ENCODE measurements around the gene EPS15. TPM values are rescaled to one million over a fixed set of nuclear protein-coding genes. Genes with fewer than 3 reads are reported as not detected.

Gene EPS15
- total and polyA plus RNA-seq, 10 of the 15 experiments (the other 5 are each of a cell fraction or from before 2014, with no cell fraction given): 24.7 to 87.8 (median 56.3) TPM

DNA sequence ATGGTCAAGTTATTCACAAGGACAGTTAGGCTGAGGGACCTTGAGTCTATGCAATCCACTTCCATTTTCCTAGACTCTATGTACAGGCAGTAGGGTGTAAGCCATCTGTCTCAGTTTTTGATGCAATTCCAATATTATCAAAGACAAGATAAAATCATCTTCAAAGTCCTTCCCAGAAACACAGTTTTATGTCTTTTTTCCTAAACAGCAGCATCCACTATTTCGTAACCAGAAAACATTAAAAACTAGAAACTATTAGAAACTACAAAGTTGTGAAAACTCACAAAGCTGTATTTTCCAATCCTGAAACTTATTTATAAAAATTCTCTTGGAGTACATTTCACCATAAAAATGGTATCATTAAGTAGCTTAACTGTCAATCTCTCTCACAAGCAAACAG, 93.8 kb downstream of the EPS15 start:
- Histone ChIP-seq H3K4me2 (ENCODE audit: control insufficient read depth, insufficient read depth) (no peak overlapping the region), H3K9me3 (replicated peaks; ENCODE audit: control insufficient read depth, insufficient read depth, low read length) (peaks cover 3% of the 10 kb centered on the region; the same call in 1 of the 3 replicates), H3K36me3 (ENCODE audit: control insufficient read depth in 2 of 2, insufficient read depth in 2 of 2, low read length in 1 of 2) (peaks cover 0 to 12% of the 10 kb centered on the region in 2 experiments; a peak in 3 of 4 replicates), H3K9ac (ENCODE audit: control insufficient read depth, insufficient read depth, low read length) (no peak overlapping the region), H3K27ac (ENCODE audit: control insufficient read depth, insufficient read depth) (no peak overlapping the region), H3K79me2 (ENCODE audit: control insufficient read depth, insufficient read depth, low read length) (no peaks in the 10 kb centered on the region), H2AFZ (ENCODE audit: control insufficient read depth, low read depth, low read length) (no peak overlapping the region), H3K4me3 (no peak overlapping the region), H3K4me1 (ENCODE audit: control insufficient read depth, insufficient read depth, low read length) (peaks cover 5% of the 10 kb centered on the region), H3K27me3 (replicated peaks in 1 of 2; ENCODE audit: control insufficient read depth in 2 of 2, insufficient read depth in 2 of 2, low read length in 1 of 2) (no peaks in the 10 kb centered on the region), H4K20me1 (ENCODE audit: control insufficient read depth, insufficient read depth) (no peaks in the 10 kb centered on the region)
- intact Hi-C loops (cut with micrococcal nuclease; ENCODE audit: unreplicated experiment): no loop called here
- RAD21 ChIA-PET (ENCODE audit: unreplicated experiment): interaction anchor here (0.7 to 1.6 kb wide), 2 partner anchors 32 to 110 kb away, joined by 3 read pairs; no protein-coding TSS in a partner anchor
- CTCF ChIA-PET: interaction anchor here (2.3 kb wide), 1 partner anchor 8 kb away, joined by 7 read pairs; no protein-coding TSS in a partner anchor
- FAIRE-seq (no peak), DNase-seq (ENCODE audit: low read depth, low spot score) (no peak), ATAC-seq (no peak)
- POLR2A ChIA-PET: no interaction called here
- 100% methylated on average over 1 of the region's 1 CpG for WGBS (ENCODE audit: insufficient coverage, insufficient replicate concordance, low lambda C conversion rate, missing lambda C conversion rate)
- SMC1A ChIA-PET (ENCODE audit: uncharacterized antibody, unreplicated experiment): interaction anchor here (0.8 to 3.3 kb wide), 7 partner anchors 8 to 101 kb away, joined by 3 to 14 read pairs (median 3); no protein-coding TSS in a partner anchor
- TF ChIP-seq RAD21 (IDR thresholded peaks at IDR 0.05; ENCODE audit: insufficient read depth, low read depth, low read length) (no peak), ESRRA (IDR thresholded peaks at IDR 0.05; ENCODE audit: low read length) (no peak), TCF3 (IDR thresholded peaks at IDR 0.05; ENCODE audit: borderline replicate concordance, insufficient read depth, low read depth, low read length) (no peak), WRNIP1 (IDR thresholded peaks at IDR 0.05; ENCODE audit: borderline replicate concordance, low read depth, low read length) (no peak), CBX5 (IDR thresholded peaks at IDR 0.05; ENCODE audit: low read depth) (no peak), ZNF207 (IDR thresholded peaks at IDR 0.05; ENCODE audit: borderline replicate concordance) (no peak), ZNF384 (IDR thresholded peaks at IDR 0.05; ENCODE audit: borderline replicate concordance, low read depth, low read length) (no peak), MYC (IDR thresholded peaks at IDR 0.05; ENCODE audit: insufficient read depth, insufficient read length, insufficient replicate concordance, low read length, severe bottlenecking) (no peak)
- TF ChIP-seq, protein P1, sequence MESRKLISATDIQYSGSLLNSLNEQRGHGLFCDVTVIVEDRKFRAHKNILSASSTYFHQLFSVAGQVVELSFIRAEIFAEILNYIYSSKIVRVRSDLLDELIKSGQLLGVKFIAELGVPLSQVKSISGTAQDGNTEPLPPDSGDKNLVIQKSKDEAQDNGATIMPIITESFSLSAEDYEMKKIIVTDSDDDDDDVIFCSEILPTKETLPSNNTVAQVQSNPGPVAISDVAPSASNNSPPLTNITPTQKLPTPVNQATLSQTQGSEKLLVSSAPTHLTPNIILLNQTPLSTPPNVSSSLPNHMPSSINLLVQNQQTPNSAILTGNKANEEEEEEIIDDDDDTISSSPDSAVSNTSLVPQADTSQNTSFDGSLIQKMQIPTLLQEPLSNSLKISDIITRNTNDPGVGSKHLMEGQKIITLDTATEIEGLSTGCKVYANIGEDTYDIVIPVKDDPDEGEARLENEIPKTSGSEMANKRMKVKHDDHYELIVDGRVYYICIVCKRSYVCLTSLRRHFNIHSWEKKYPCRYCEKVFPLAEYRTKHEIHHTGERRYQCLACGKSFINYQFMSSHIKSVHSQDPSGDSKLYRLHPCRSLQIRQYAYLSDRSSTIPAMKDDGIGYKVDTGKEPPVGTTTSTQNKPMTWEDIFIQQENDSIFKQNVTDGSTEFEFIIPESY (IDR thresholded peaks at IDR 0.05): no peak
- TF ChIP-seq, protein P2, sequence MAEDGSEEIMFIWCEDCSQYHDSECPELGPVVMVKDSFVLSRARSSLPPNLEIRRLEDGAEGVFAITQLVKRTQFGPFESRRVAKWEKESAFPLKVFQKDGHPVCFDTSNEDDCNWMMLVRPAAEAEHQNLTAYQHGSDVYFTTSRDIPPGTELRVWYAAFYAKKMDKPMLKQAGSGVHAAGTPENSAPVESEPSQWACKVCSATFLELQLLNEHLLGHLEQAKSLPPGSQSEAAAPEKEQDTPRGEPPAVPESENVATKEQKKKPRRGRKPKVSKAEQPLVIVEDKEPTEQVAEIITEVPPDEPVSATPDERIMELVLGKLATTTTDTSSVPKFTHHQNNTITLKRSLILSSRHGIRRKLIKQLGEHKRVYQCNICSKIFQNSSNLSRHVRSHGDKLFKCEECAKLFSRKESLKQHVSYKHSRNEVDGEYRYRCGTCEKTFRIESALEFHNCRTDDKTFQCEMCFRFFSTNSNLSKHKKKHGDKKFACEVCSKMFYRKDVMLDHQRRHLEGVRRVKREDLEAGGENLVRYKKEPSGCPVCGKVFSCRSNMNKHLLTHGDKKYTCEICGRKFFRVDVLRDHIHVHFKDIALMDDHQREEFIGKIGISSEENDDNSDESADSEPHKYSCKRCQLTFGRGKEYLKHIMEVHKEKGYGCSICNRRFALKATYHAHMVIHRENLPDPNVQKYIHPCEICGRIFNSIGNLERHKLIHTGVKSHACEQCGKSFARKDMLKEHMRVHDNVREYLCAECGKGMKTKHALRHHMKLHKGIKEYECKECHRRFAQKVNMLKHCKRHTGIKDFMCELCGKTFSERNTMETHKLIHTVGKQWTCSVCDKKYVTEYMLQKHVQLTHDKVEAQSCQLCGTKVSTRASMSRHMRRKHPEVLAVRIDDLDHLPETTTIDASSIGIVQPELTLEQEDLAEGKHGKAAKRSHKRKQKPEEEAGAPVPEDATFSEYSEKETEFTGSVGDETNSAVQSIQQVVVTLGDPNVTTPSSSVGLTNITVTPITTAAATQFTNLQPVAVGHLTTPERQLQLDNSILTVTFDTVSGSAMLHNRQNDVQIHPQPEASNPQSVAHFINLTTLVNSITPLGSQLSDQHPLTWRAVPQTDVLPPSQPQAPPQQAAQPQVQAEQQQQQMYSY (CRISPR knock-in tag; IDR thresholded peaks at IDR 0.05): no peak
- no TSS peak for BruUV-seq (replicated peaks)
- in situ Hi-C loops (cut with MboI): no loop called here
